Prostate gland (tissue), 2 donors: ENCODE results near the gene RINL.

ENCODE experiments used
- POLR2AphosphoS5 ChIP-seq: sonication (generic); formaldehyde crosslinking; IDR thresholded peaks from one replicate; pipeline ENCODE4 v1.6.1; 2017; ENCODE audit warnings: antibody characterized with exemption
- TF ChIP-seq, protein P1 (sequence below), 4 experiments: fragments of 200-600 bp in 2 of 4; fragments of 450-650 bp in 2 of 4; sonication (generic) in 2 of 4; IDR thresholded peaks; 1 replicate in 3 of 4; 2 replicates in 1 of 4; pipeline ENCODE4 v1.5.1; 2016 to 2019; ENCODE audit warnings: antibody characterized with exemption in 4 of 4, mild to moderate bottlenecking in 2 of 4, moderate library complexity in 2 of 4

- TF ChIP-seq, protein P1, sequence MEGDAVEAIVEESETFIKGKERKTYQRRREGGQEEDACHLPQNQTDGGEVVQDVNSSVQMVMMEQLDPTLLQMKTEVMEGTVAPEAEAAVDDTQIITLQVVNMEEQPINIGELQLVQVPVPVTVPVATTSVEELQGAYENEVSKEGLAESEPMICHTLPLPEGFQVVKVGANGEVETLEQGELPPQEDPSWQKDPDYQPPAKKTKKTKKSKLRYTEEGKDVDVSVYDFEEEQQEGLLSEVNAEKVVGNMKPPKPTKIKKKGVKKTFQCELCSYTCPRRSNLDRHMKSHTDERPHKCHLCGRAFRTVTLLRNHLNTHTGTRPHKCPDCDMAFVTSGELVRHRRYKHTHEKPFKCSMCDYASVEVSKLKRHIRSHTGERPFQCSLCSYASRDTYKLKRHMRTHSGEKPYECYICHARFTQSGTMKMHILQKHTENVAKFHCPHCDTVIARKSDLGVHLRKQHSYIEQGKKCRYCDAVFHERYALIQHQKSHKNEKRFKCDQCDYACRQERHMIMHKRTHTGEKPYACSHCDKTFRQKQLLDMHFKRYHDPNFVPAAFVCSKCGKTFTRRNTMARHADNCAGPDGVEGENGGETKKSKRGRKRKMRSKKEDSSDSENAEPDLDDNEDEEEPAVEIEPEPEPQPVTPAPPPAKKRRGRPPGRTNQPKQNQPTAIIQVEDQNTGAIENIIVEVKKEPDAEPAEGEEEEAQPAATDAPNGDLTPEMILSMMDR (IDR thresholded peaks at IDR 0.05) = no peak
- TF ChIP-seq POLR2AphosphoS5 = no peak
Measured at GRCh38 chr19:38819231-38819920, 58.7 kb downstream of the RINL start.
